T-helper 1 cell treated with Interleukin-12 subunit alpha and Interleukin-12 subunit beta and Interleukin-4 antibody, amounts not matched to agents 30 ng/mL and 1 ng/mL, for 36 hours (primary cell): Measurements from ENCODE around the gene KPNB1. TPM values are rescaled to one million over a fixed set of nuclear protein-coding genes. Genes with fewer than 3 reads are reported as not detected.

Source experiments
- intact Hi-C: fragments of 100-400 bp; cut with micrococcal nuclease; formaldehyde crosslinking; loops from one replicate; pipeline ENCODE4 v1.15.1; 2024
- total RNA-seq: library from RNA; stranded (reverse); gene quantifications from 2 replicates; pipeline ENCODE4 v1.2.3, GENCODE V29; 2022

Gene KPNB1
- total RNA-seq, 1 donor from 2014 or later: 501 TPM

GRCh38 chr17:47636273-47637030, 13.3 kb upstream of the KPNB1 start:
- intact Hi-C loops: no loop called here

- intact Hi-C loops: no loop called here
Observed at GRCh38 chr17:47638903-47639302, 10.8 kb upstream of the KPNB1 start.

- intact Hi-C loops: no loop called here
Observed at GRCh38 chr17:47640076-47640475, 9.6 kb upstream of the KPNB1 start.

GRCh38 chr17:47641202-47641601, 8.5 kb upstream of the KPNB1 start:
- intact Hi-C loops: no loop called here

DNA sequence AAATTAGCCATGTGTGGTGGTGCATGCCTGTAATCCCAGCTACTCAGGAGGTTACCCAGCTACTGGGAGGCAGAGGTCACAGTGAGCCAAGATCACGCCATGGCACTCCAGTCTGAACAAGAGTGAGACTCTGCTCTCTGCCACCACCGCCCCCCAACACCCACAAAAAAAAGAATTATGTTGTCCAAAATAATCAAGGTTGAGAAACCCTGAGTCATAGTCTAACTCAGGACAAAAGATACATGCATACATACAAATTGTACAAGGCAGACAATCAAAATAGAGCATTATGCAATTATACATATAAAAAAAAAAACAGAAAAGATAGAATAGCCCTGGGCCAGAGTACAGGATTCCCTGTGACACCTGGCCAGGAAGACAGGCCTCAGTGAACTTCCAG, 6.6 kb upstream of the KPNB1 start:
- intact Hi-C loops: no loop called here

GRCh38 chr17:47644324-47644723, 5.4 kb upstream of the KPNB1 start:
- intact Hi-C loops: no loop called here

DNA sequence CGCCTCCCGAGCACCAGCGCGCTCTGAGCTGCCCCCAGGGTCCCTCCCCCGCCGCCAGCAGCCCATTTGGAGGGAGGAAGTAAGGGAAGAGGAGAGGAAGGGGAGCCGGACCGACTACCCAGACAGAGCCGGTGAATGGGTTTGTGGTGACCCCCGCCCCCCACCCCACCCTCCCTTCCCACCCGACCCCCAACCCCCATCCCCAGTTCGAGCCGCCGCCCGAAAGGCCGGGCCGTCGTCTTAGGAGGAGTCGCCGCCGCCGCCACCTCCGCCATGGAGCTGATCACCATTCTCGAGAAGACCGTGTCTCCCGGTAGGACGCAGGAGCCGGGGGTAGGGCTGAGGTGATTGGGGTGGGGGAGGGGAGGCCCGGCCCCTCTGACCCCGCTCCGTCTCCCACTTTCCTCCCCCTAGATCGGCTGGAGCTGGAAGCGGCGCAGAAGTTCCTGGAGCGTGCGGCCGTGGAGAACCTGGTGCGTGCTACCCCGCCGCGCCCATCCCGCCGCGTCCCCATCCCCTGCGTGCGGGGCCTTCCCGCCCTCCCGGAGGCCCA, 329 bp downstream of the KPNB1 start:
- intact Hi-C loops: loop anchor here (1.0 to 10.0 kb wide), 12 partner anchors 10 to 1542 kb away; partner anchors contain the start of genes ATP5MC1, CBX1, CDC27 and LRRC46

DNA sequence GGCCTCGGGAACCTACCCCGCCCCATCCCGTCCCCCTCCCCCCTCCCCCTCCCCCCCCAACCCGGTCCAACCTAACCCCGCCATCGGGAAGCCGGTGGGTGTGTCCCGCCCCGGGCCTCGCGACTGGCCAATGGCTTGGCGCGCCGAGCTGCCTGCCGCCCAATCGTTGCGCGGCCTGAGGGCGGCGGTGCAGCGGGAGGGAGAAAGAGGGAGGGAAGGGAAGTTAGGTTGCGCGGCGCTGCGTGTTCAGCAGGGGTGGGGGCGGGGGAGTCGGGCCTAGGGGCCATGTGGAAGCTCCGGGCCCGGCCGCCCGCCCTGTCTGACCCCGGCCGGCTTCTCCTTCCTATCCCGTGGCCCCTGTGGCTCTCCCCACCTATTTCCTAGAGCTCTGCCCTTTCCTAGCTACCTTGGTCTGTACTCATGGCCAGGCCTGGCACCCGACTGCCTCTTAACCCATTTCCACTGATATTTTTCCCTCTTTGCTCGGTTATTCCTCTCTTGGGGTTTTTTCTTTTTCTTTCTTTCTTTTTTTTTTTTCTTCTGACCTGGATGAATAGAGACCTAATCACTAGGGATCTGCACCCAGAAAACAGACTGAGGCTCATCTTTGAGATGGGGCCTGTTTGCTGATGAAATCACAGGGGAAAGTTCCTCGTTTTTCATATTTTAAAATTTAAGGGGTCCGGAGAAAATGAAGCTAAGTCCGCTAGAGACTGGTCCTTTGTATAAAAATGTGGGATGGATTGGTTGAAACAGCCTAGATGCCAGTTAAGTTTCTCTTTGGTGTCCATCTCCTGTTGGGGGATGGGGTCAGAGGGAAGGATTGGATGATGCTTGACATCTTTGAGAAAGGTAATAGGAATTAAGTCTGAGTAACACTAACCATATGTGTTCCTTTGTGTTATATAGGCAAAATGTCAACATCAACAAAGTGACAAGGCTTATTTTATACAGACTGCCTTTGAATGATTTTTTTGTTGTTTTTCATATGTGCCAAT, 1.1 kb downstream of the KPNB1 start:
- intact Hi-C loops: loop anchor here (10.0 kb wide), 1 partner anchor 454 kb away; the partner anchor contains the start of genes CBX1 and SNX11

GRCh38 chr17:47651704-47652103, 2.0 kb downstream of the KPNB1 start:
- intact Hi-C loops: loop anchor here (10.0 kb wide), 1 partner anchor 453 kb away; the partner anchor contains the start of genes CBX1 and SNX11

GRCh38 chr17:47652570-47652969, 2.9 kb downstream of the KPNB1 start:
- intact Hi-C loops: loop anchor here (10.0 kb wide), 1 partner anchor 452 kb away; the partner anchor contains the start of genes CBX1 and SNX11

DNA sequence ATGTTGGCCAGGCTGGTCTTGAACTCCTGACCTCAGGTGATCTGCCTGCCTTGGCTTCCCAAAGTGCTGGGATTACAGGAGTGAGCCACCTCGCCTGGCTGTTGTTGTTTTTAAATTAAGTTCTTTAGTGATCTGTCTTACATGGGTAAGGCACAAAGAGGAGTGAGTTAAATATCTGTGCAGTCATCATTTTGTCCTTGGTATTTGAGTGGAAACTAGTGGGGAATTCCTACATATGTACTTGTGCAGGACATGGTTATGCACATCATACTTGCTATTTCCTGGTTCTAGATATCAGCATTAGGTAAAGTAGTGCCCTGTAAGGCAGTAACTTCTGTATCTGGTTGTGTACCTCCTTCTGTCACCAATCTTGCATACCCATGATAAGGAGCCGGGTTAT, 3.7 kb downstream of the KPNB1 start:
- intact Hi-C loops: loop anchor here (10.0 kb wide), 1 partner anchor 451 kb away; the partner anchor contains the start of genes CBX1 and SNX11

GRCh38 chr17:47654991-47655390, 5.3 kb downstream of the KPNB1 start:
- intact Hi-C loops: loop anchor here (10.0 kb wide), 1 partner anchor 450 kb away; the partner anchor contains the start of genes CBX1 and SNX11

GRCh38 chr17:47660064-47660492, 10.4 kb downstream of the KPNB1 start:
- intact Hi-C loops: loop anchor here (1.0 to 2.0 kb wide), 2 partner anchors 11 to 39 kb away; partner anchors contain the start of gene KPNB1

DNA sequence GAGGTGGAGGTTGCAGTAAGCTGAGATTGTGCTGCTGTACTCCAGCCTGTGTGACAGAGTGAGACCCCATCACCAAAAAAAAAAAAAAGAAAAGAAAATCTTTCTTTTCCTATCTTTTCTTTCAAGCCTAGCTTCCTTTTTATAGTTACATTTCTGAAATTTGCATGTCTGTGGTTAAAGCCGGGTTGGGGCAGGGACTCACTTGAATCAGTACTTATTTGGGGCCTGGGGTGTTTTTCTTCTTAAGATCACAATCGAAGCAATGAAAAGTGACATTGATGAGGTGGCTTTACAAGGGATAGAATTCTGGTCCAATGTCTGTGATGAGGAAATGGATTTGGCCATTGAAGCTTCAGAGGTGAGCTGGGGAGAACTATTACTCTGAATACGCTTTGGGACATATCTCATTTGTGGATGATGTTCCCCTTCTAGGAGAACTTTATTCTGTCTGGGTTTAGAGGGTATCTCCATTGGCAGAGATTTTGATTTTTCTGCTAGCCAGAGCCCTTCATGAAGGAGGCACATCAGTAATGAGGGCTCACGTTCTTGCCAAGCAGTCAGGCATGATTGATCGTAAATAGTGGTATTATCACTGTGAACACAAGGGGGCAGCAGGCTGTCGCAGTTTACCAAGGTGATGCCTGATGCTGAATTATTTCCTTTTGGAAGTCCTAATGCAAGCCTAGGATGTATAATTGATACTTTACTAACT, 14.3 kb downstream of the KPNB1 start:
- intact Hi-C loops: loop anchor here (1.0 to 2.0 kb wide), 5 partner anchors 15 to 138 kb away; partner anchors contain the start of genes KPNB1 and TBX21

DNA sequence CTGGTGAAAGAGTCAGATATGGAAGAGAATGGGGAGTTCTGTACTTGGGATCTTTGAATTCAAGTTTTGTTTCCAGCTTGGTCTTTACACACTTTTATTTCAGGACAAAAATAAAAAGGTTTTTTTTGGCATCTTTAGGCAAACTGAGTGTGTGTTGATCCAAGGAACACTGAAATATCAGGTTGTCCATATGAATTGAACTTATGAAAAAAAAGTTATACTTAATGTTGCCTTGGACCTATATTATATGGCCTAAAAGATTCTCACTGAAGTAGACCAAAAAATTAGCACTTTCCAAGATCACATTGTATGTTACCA, 14.9 kb downstream of the KPNB1 start:
- intact Hi-C loops: loop anchor here (1.0 to 2.0 kb wide), 5 partner anchors 16 to 138 kb away; partner anchors contain the start of genes KPNB1 and TBX21

DNA sequence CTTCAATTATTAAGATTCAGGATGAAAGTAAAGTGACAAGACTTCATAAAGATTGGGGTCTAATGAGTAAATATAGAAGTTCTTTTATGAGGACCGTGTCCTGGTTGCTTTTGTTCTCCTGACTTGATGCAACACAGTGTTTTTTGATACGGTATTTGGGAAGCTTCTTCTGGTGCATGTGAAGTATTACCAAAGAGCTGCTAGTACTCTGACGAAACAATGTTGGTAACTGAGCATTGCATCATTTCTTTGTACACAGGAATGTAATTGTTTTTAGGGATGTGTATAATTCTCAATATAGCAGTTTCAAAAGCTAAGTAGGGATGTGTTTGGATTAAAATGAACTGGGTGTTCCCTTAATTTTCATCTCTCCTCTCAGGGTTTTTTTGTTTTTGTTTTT, 15.9 kb downstream of the KPNB1 start:
- intact Hi-C loops: loop anchor here (2.0 kb wide), 2 partner anchors 17 to 67 kb away; partner anchors contain the start of genes KPNB1 and TBX21

GRCh38 chr17:47669081-47669480, 19.4 kb downstream of the KPNB1 start:
- intact Hi-C loops: no loop called here

GRCh38 chr17:47670064-47670463, 20.3 kb downstream of the KPNB1 start:
- intact Hi-C loops: no loop called here

DNA sequence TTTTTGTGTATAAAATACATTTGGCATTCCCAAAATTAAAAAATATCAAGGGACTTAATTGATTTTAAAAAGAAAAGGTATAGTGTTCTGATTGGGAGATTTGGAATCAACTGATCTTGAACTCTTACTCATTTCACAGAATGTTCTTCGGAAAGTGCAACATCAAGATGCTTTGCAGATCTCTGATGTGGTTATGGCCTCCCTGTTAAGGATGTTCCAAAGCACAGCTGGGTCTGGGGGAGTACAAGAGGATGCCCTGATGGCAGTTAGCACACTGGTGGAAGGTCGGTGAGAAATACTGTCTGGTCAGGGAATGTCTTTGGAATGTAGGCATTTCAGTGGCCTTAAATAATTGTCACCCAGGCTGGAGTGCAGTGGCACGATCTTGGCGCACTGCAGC, 24.8 kb downstream of the KPNB1 start:
- intact Hi-C loops: no loop called here
